ENCODE results near the gene ODF4. TPM values are rescaled to one million over a fixed set of nuclear protein-coding genes. Genes with fewer than 3 reads are reported as not detected.

ODF4 gene
- total RNA-seq, 1 experiment from 2014 or later = not detected

GRCh38 chr17:8387914-8388651 is 48.4 kb downstream of the ODF4 start:
- H3K4me3 ChIP-seq = no peak overlapping the region
- no peaks in the 10 kb centered on the region for H3K79me2 ChIP-seq (ENCODE audit: low read depth)
- no peak overlapping the region for H3K27ac ChIP-seq
- TF ChIP-seq CTCF (conservative IDR thresholded peaks at IDR 0.05) = no peak
- TF ChIP-seq EZH2 (IDR thresholded peaks at IDR 0.05; ENCODE audit: low read depth) = no peak
- H3K27me3 ChIP-seq (ENCODE audit: insufficient read depth, low read depth) = no peaks in the 10 kb centered on the region
- H3F3A ChIP-seq (ENCODE audit: insufficient read depth, low read depth) = peaks cover 22% of the 10 kb centered on the region
- no peaks in the 10 kb centered on the region for H3K9me2 ChIP-seq (ENCODE audit: insufficient read depth)
- DNase-seq = no peak
- BruUV-seq (replicated peaks) = no TSS peak
- no peaks in the 10 kb centered on the region for H3K9me3 ChIP-seq (ENCODE audit: insufficient read depth, low read depth)
- H3K36me3 ChIP-seq (ENCODE audit: low read depth) = no peaks in the 10 kb centered on the region
- intact Hi-C loops (cut with micrococcal nuclease; ENCODE audit: unreplicated experiment) = loop anchor here (10.0 kb wide), 2 partner anchors 203 to 1137 kb away; no protein-coding TSS in a partner anchor
- CTCF ChIA-PET = no interaction called here
- H3K4me1 ChIP-seq (replicated peaks; ENCODE audit: insufficient read depth) = peaks cover 27% of the 10 kb centered on the region
- POLR2A ChIA-PET (ENCODE audit: unreplicated experiment) = no interaction called here
- no peak overlapping the region for H3K4me2 ChIP-seq
- no peaks in the 10 kb centered on the region for H4K20me1 ChIP-seq (ENCODE audit: insufficient read depth)
- H2AFZ ChIP-seq = no peak overlapping the region

- Histone ChIP-seq H3F3A (ENCODE audit: insufficient read depth, low read depth) (peaks cover 17% of the 10 kb centered on the region; the same call in 1 of the 2 replicates), H3K4me2 (peak overlapping the region; percentile 36), H3K4me1 (replicated peaks; ENCODE audit: insufficient read depth) (peaks cover 23% of the 10 kb centered on the region), H3K9me2 (ENCODE audit: insufficient read depth) (no peaks in the 10 kb centered on the region), H3K79me2 (ENCODE audit: low read depth) (no peaks in the 10 kb centered on the region), H2AFZ (no peak overlapping the region), H3K36me3 (ENCODE audit: low read depth) (no peaks in the 10 kb centered on the region), H3K4me3 (no peak overlapping the region), H3K27me3 (ENCODE audit: insufficient read depth, low read depth) (no peaks in the 10 kb centered on the region), H3K27ac (peak overlapping the region; percentile 15; the same call in 1 of the 2 replicates), H4K20me1 (ENCODE audit: insufficient read depth) (no peaks in the 10 kb centered on the region), H3K9me3 (ENCODE audit: insufficient read depth, low read depth) (no peaks in the 10 kb centered on the region)
- no TSS peak for BruUV-seq (replicated peaks)
- TF ChIP-seq CTCF (conservative IDR thresholded peaks at IDR 0.05) (no peak), EZH2 (IDR thresholded peaks at IDR 0.05; ENCODE audit: low read depth) (no peak)
- DNase-seq = peak; percentile 78 to 79
- intact Hi-C loops (cut with micrococcal nuclease; ENCODE audit: unreplicated experiment) = no loop called here
- ChIA-PET CTCF (interaction anchor here (0.7 to 1.0 kb wide), 2 partner anchors 8 to 56 kb away, joined by 4 read pairs; partner anchors contain the start of gene RPL26), POLR2A (ENCODE audit: unreplicated experiment) (interaction anchor here (0.6 to 0.9 kb wide), 2 partner anchors 47 to 170 kb away, joined by 3 read pairs; no protein-coding TSS in a partner anchor)
Observed at GRCh38 chr17:8391711-8392110, 52.1 kb downstream of the ODF4 start.

- CTCF ChIA-PET = interaction anchor here (0.7 to 1.0 kb wide), 2 partner anchors 9 to 56 kb away, joined by 4 read pairs; partner anchors contain the start of gene RPL26
Observed at GRCh38 chr17:8392274-8392673, 52.6 kb downstream of the ODF4 start.

More at GRCh38 chr17:8392274-8392673, 52.6 kb downstream of the ODF4 start:
- TF ChIP-seq EZH2 (IDR thresholded peaks at IDR 0.05; ENCODE audit: low read depth) (no peak), CTCF (conservative IDR thresholded peaks at IDR 0.05) (no peak)
- no peak overlapping the region for H2AFZ ChIP-seq
- no peaks in the 10 kb centered on the region for H3K36me3 ChIP-seq (ENCODE audit: low read depth)
- TSS peak; percentile 14 for BruUV-seq (replicated peaks)
- intact Hi-C loops (cut with micrococcal nuclease; ENCODE audit: unreplicated experiment) = no loop called here
- H3K4me2 ChIP-seq = peak overlapping the region; percentile 36; the same call in 1 of the 2 replicates
- POLR2A ChIA-PET (ENCODE audit: unreplicated experiment) = interaction anchor here (0.6 to 0.9 kb wide), 3 partner anchors 37 to 170 kb away, joined by 3 read pairs; no protein-coding TSS in a partner anchor
- H3K9me2 ChIP-seq (ENCODE audit: insufficient read depth) = no peaks in the 10 kb centered on the region
- no peaks in the 10 kb centered on the region for H3K9me3 ChIP-seq (ENCODE audit: insufficient read depth, low read depth)
- DNase-seq = no peak
- H3K4me1 ChIP-seq (replicated peaks; ENCODE audit: insufficient read depth) = peaks cover 25% of the 10 kb centered on the region
- no peaks in the 10 kb centered on the region for H3K27me3 ChIP-seq (ENCODE audit: insufficient read depth, low read depth)
- H3K4me3 ChIP-seq = no peak overlapping the region
- H3K79me2 ChIP-seq (ENCODE audit: low read depth) = no peaks in the 10 kb centered on the region
- H4K20me1 ChIP-seq (ENCODE audit: insufficient read depth) = no peaks in the 10 kb centered on the region
- peak overlapping the region; percentile 15; the same call in 1 of the 2 replicates for H3K27ac ChIP-seq
- peaks cover 17% of the 10 kb centered on the region; the same call in 1 of the 2 replicates for H3F3A ChIP-seq (ENCODE audit: insufficient read depth, low read depth)

Data from PC-9 (cell line).